ENCODE results near the gene PRM3. TPM values are rescaled to one million over a fixed set of nuclear protein-coding genes. Genes with fewer than 3 reads are reported as not detected.

PRM3 gene
- total RNA-seq, 2 experiments from 2014 or later = not detected

DNA sequence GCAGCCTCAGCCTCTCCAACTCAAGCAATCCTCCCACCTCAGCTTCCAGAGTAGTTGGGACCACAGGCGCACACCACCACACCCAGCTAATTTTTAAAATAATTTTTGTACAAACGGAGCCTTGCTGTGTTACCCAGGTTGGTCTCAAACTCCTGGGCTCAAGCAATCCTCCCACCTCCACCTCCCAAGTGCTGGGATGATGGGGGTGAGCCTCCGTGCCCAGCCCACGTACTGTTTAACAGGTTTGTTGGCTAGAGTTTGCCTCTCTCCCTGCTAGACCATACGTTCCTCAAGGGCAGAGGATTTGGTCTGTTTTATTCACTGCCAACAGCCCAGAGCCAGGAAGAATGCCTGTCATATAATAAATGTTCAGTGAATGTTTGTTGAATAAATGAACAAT is 44.0 kb downstream of the PRM3 start:
- no peak overlapping the region for H3K4me3 ChIP-seq (ENCODE audit: low read depth, low read length, poor library complexity, severe bottlenecking)
- TF ChIP-seq, protein P1, sequence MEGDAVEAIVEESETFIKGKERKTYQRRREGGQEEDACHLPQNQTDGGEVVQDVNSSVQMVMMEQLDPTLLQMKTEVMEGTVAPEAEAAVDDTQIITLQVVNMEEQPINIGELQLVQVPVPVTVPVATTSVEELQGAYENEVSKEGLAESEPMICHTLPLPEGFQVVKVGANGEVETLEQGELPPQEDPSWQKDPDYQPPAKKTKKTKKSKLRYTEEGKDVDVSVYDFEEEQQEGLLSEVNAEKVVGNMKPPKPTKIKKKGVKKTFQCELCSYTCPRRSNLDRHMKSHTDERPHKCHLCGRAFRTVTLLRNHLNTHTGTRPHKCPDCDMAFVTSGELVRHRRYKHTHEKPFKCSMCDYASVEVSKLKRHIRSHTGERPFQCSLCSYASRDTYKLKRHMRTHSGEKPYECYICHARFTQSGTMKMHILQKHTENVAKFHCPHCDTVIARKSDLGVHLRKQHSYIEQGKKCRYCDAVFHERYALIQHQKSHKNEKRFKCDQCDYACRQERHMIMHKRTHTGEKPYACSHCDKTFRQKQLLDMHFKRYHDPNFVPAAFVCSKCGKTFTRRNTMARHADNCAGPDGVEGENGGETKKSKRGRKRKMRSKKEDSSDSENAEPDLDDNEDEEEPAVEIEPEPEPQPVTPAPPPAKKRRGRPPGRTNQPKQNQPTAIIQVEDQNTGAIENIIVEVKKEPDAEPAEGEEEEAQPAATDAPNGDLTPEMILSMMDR (conservative IDR thresholded peaks at IDR 0.05; ENCODE audit: low read length) = no peak
- TF ChIP-seq EZH2phosphoT487 (IDR thresholded peaks at IDR 0.05; ENCODE audit: borderline replicate concordance, low read depth, low read length) = no peak
- H2AFZ ChIP-seq (ENCODE audit: low read length) = no peak overlapping the region
- no peaks in the 10 kb centered on the region for H3K9me2 ChIP-seq (ENCODE audit: insufficient read depth, low read length)
- H3K79me2 ChIP-seq (ENCODE audit: insufficient read depth, low read depth, low read length) = no peaks in the 10 kb centered on the region
- no peak overlapping the region for H3K27ac ChIP-seq (ENCODE audit: low read depth, low read length, poor library complexity, severe bottlenecking)
- no peak for DNase-seq (ENCODE audit: low spot score)
- ChIA-PET POLR2A (no interaction called here), CTCF (ENCODE audit: unreplicated experiment) (no interaction called here)
- no peaks in the 10 kb centered on the region for H3K9me3 ChIP-seq (ENCODE audit: low read length)
- intact Hi-C loops (cut with micrococcal nuclease; ENCODE audit: unreplicated experiment) = no loop called here
- peaks cover 37% of the 10 kb centered on the region for H3K4me1 ChIP-seq (ENCODE audit: insufficient read depth, low read length, poor library complexity, severe bottlenecking)
- H4K20me1 ChIP-seq (ENCODE audit: insufficient read depth, low read length) = no peaks in the 10 kb centered on the region
- BruUV-seq (replicated peaks) = no TSS peak
- no peak overlapping the region for H3K4me2 ChIP-seq (ENCODE audit: low read length)
- H3K36me3 ChIP-seq (ENCODE audit: insufficient read depth, low read length) = no peaks in the 10 kb centered on the region

DNA sequence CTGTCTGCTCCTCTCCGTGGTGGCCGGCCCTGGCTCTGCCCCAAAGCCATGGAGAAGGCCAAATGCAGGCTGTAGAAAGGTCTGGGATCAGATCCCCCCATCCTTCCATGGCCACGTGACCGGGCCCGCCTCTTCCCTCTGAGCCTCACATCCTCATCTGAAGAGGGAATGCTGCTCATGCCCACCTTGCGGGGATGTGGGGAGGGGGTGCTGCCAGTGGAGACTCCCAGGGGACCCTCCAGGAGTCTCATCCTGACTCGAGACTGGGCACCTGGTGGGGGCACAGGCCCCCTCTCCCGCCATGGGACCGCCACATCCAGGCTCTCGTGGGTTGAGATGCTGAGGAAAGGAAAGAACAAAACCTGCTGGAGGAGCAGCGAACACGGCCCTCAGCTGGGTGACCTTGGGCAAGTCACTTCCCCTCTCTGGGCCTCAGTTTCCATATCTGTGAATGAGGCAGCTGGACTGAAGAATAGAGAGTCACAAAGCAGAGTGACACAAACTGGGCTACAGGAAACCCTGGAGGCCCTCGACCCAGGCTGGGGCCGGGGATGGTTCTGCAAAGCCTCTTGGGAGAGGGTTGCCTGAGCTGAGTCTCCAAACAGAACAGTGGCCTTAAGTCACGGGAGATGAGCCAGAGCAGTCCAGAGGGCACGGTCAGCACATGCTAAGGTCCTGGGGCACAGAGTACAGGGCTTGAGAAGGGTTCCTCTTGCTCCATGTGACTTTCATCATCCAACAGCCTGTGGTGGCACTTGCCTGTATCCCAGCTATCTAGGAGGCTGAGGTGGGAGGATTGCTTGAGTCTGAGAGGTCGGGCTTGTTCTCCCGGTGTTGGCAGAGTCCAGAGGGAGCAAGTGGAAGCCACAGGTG is 47.5 kb downstream of the PRM3 start:
- Histone ChIP-seq H3K4me3 (ENCODE audit: low read depth, low read length, poor library complexity, severe bottlenecking) (peak overlapping the region; percentile 45), H3K4me1 (ENCODE audit: insufficient read depth, low read length, poor library complexity, severe bottlenecking) (peaks cover 27% of the 10 kb centered on the region), H3K4me2 (ENCODE audit: low read length) (peak overlapping the region; percentile 84), H3K9me2 (ENCODE audit: insufficient read depth, low read length) (no peaks in the 10 kb centered on the region), H3K27ac (ENCODE audit: low read depth, low read length, poor library complexity, severe bottlenecking) (peak overlapping the region; percentile 46), H4K20me1 (ENCODE audit: insufficient read depth, low read length) (no peaks in the 10 kb centered on the region), H2AFZ (ENCODE audit: low read length) (peak overlapping the region; percentile 91), H3K79me2 (ENCODE audit: insufficient read depth, low read depth, low read length) (no peaks in the 10 kb centered on the region), H3K9me3 (ENCODE audit: low read length) (no peaks in the 10 kb centered on the region), H3K36me3 (ENCODE audit: insufficient read depth, low read length) (no peaks in the 10 kb centered on the region)
- ChIA-PET CTCF (ENCODE audit: unreplicated experiment) (interaction anchor here (1.2 to 2.4 kb wide), 2 partner anchors 7 to 30 kb away, joined by 5 to 11 read pairs; partner anchors contain the start of gene SOCS1), POLR2A (interaction anchor here (0.6 to 1.7 kb wide), 4 partner anchors 30 to 198 kb away, joined by 3 to 8 read pairs (median 5); partner anchors contain the start of gene SOCS1)
- no peak for DNase-seq (ENCODE audit: low spot score)
- intact Hi-C loops (cut with micrococcal nuclease; ENCODE audit: unreplicated experiment) = loop anchor here (2.0 kb wide), 1 partner anchor 71 kb away; no protein-coding TSS in a partner anchor
- BruUV-seq (replicated peaks) = no TSS peak
- TF ChIP-seq, protein P1 (conservative IDR thresholded peaks at IDR 0.05; ENCODE audit: low read length) = no peak
- TF ChIP-seq EZH2phosphoT487 (IDR thresholded peaks at IDR 0.05; ENCODE audit: borderline replicate concordance, low read depth, low read length) = no peak
